ENCODE measurements around the gene PGLYRP2.

Gene PGLYRP2

DNA sequence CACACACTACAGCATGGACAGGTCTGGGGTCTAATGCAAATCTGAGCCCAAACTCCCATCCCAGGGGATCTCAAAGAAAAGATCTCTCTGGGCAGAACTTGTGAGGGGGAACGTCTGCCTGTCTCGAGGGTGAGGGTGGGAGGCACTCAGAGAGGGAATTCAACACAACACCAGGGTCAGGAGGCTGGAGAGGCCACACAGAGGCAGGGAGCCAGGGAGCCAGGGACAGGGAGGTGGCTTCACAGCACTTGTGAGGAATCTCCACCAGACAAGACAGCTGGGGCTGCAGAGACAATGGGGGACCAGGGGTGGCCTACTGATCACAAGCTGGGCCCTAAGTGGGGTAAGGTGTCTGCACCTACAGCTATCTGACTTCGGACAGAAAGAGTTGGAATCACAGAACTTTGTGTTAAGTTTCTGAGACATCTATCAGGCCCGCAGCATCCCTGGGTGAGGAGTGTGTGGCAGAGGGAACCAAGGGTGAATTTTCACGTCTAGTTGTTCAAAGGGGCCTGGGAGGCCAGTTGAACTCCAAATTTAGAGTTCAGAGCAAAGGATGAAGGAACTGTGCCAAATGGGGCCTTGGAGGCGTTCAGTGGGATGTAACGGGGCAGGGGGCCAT is 47.8 kb downstream of the PGLYRP2 start:
- Histone ChIP-seq H3K9me3 (ENCODE audit: control insufficient read depth, insufficient read depth, low read length) (no peaks in the 10 kb centered on the region), H3K4me3 (ENCODE audit: low read length) (peak overlapping the region; percentile 98), H3K79me2 (ENCODE audit: control insufficient read depth, low read length) (peaks cover 46% of the 10 kb centered on the region), H3K27ac (ENCODE audit: low read depth, low read length) (peak overlapping the region; percentile 28; the same call in 1 of the 2 replicates), H3K27me3 (ENCODE audit: control insufficient read depth, low read length) (no peaks in the 10 kb centered on the region), H4K20me1 (ENCODE audit: control insufficient read depth, insufficient read depth, low read depth, low read length) (peaks cover 9% of the 10 kb centered on the region), H3K4me2 (ENCODE audit: low read length) (peak overlapping the region; percentile 100), H3F3A (ENCODE audit: control insufficient read depth, insufficient read depth) (no peaks in the 10 kb centered on the region), H3K4me1 (ENCODE audit: control insufficient read depth, low read length) (peaks cover 24% of the 10 kb centered on the region), H3K9me2 (replicated peaks; ENCODE audit: control insufficient read depth, low read length) (no peaks in the 10 kb centered on the region), H3K36me3 (ENCODE audit: control insufficient read depth, low read length) (peaks cover 51% of the 10 kb centered on the region)
- no peak for TF ChIP-seq EZH2phosphoT487 (IDR thresholded peaks at IDR 0.05; ENCODE audit: borderline replicate concordance, low read length)
- TF ChIP-seq, protein P1, sequence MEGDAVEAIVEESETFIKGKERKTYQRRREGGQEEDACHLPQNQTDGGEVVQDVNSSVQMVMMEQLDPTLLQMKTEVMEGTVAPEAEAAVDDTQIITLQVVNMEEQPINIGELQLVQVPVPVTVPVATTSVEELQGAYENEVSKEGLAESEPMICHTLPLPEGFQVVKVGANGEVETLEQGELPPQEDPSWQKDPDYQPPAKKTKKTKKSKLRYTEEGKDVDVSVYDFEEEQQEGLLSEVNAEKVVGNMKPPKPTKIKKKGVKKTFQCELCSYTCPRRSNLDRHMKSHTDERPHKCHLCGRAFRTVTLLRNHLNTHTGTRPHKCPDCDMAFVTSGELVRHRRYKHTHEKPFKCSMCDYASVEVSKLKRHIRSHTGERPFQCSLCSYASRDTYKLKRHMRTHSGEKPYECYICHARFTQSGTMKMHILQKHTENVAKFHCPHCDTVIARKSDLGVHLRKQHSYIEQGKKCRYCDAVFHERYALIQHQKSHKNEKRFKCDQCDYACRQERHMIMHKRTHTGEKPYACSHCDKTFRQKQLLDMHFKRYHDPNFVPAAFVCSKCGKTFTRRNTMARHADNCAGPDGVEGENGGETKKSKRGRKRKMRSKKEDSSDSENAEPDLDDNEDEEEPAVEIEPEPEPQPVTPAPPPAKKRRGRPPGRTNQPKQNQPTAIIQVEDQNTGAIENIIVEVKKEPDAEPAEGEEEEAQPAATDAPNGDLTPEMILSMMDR (IDR thresholded peaks at IDR 0.05; ENCODE audit: low read depth, low read length, poor library complexity, severe bottlenecking): no peak

DNA sequence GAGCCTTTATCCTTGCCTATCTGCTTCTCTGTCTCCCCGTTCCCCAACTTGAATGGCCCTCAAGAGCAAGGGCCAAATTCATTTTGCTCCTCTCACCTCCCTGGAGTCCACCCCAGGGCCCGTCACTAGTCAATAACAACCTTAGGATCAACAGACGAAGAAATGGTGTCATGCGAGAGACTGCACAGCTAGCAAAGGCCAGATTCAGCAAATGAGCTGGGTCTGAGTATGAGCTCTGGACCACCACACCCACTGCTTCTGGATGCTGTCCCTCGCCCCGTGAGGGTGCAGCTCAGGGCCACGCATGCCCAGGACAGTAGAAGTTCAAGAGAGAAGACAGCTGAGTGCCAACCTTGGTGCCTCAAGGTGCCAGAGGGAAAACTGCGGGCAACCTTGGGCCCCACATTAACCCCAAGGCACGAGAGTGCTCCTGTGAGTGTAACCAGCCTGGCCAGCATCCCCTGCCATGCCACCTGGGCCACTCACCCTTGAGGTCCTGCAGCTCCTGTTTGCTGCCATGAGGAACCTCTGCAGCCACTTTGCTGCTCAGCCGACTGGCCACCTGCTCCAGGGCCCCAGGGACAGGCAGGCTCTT is 48.7 kb downstream of the PGLYRP2 start:
- no peak for TF ChIP-seq EZH2phosphoT487 (IDR thresholded peaks at IDR 0.05; ENCODE audit: borderline replicate concordance, low read length)
- TF ChIP-seq, protein P1 (IDR thresholded peaks at IDR 0.05; ENCODE audit: low read depth, low read length, poor library complexity, severe bottlenecking): no peak
- Histone ChIP-seq H3K36me3 (ENCODE audit: control insufficient read depth, low read length) (peaks cover 57% of the 10 kb centered on the region), H3K79me2 (ENCODE audit: control insufficient read depth, low read length) (peaks cover 46% of the 10 kb centered on the region), H3K4me3 (ENCODE audit: low read length) (peak overlapping the region; percentile 98), H3K27ac (ENCODE audit: low read depth, low read length) (no peak overlapping the region), H3F3A (ENCODE audit: control insufficient read depth, insufficient read depth) (no peaks in the 10 kb centered on the region), H3K27me3 (ENCODE audit: control insufficient read depth, low read length) (no peaks in the 10 kb centered on the region), H3K4me2 (ENCODE audit: low read length) (peak overlapping the region; percentile 100), H3K9me3 (ENCODE audit: control insufficient read depth, insufficient read depth, low read length) (no peaks in the 10 kb centered on the region), H4K20me1 (ENCODE audit: control insufficient read depth, insufficient read depth, low read depth, low read length) (peaks cover 9% of the 10 kb centered on the region), H3K4me1 (ENCODE audit: control insufficient read depth, low read length) (peaks cover 24% of the 10 kb centered on the region), H3K9me2 (replicated peaks; ENCODE audit: control insufficient read depth, low read length) (no peaks in the 10 kb centered on the region)

- peaks cover 46% of the 10 kb centered on the region for H3K79me2 ChIP-seq (ENCODE audit: control insufficient read depth, low read length)
- H3F3A ChIP-seq (ENCODE audit: control insufficient read depth, insufficient read depth): no peaks in the 10 kb centered on the region
- peaks cover 63% of the 10 kb centered on the region for H3K36me3 ChIP-seq (ENCODE audit: control insufficient read depth, low read length)
- no peak overlapping the region for H3K27ac ChIP-seq (ENCODE audit: low read depth, low read length)
- peak overlapping the region; percentile 100 for H3K4me2 ChIP-seq (ENCODE audit: low read length)
- no peaks in the 10 kb centered on the region for H3K9me2 ChIP-seq (replicated peaks; ENCODE audit: control insufficient read depth, low read length)
- H3K9me3 ChIP-seq (ENCODE audit: control insufficient read depth, insufficient read depth, low read length): no peaks in the 10 kb centered on the region
- no peak overlapping the region for H3K4me3 ChIP-seq (ENCODE audit: low read length)
- H4K20me1 ChIP-seq (ENCODE audit: control insufficient read depth, insufficient read depth, low read depth, low read length): peaks cover 9% of the 10 kb centered on the region
- no peaks in the 10 kb centered on the region for H3K27me3 ChIP-seq (ENCODE audit: control insufficient read depth, low read length)
- peaks cover 24% of the 10 kb centered on the region for H3K4me1 ChIP-seq (ENCODE audit: control insufficient read depth, low read length)
- no peak for TF ChIP-seq EZH2phosphoT487 (IDR thresholded peaks at IDR 0.05; ENCODE audit: borderline replicate concordance, low read length)
- TF ChIP-seq, protein P1 (IDR thresholded peaks at IDR 0.05; ENCODE audit: low read depth, low read length, poor library complexity, severe bottlenecking): no peak
Observed at GRCh38 chr19:15429825-15430467, 49.4 kb downstream of the PGLYRP2 start.

Measured in DOHH2 (cell line).